Ascending aorta (tissue), 2 donors: ENCODE data around the gene RHCE. TPM values are rescaled to one million over a fixed set of nuclear protein-coding genes. Genes with fewer than 3 reads are reported as not detected.
"Not testable (repeated sequence)": the region's sequence is repeated elsewhere in the genome, so short reads cannot be mapped to it uniquely, and the experiment has no call there.

ENCODE experiments used
- DNase-seq, 2 donors: peaks; one replicate each; pipeline ENCODE4 v3.0.0-alpha.2; 2019; ENCODE audit warnings: low spot score in 2 of 2
- H3K27ac ChIP-seq, 2 donors: fragments of 200-600 bp; sonication (generic); one replicate each; pipeline ENCODE4 v1.5.1; 2016 to 2017; ENCODE audit warnings: mild to moderate bottlenecking in 1 of 2
- H3K27me3 ChIP-seq: fragments of 200-600 bp; sonication (generic); one replicate; pipeline ENCODE4 v1.5.1; 2017
- H3K36me3 ChIP-seq, 2 donors: fragments of 200-600 bp; sonication (generic); one replicate each; pipeline ENCODE4 v1.5.1; 2016
- H3K4me1 ChIP-seq, 2 donors: fragments of 200-600 bp; sonication (generic); one replicate each; pipeline ENCODE4 v1.5.1; 2016 to 2017; ENCODE audit warnings: mild to moderate bottlenecking in 1 of 2
- H3K4me3 ChIP-seq, 2 donors: fragments of 200-600 bp; sonication (generic); one replicate each; pipeline ENCODE4 v1.5.1; 2016 to 2017; ENCODE audit warnings: mild to moderate bottlenecking in 1 of 2
- H3K9me3 ChIP-seq, 2 donors: fragments of 200-600 bp; sonication (generic); one replicate each; pipeline ENCODE4 v1.5.1; 2016
- intact Hi-C: fragments of 100-400 bp; cut with DNase I; formaldehyde crosslinking; loops from one replicate; pipeline ENCODE4 v1.15.1; 2023
- total RNA-seq: library from RNA; depleted of rRNA; stranded (reverse); fragments of >200 nt; gene quantifications from one replicate; pipeline ENCODE4 v1.1.0, GENCODE V29; 2016
- TF ChIP-seq, protein P1 (sequence below), 3 experiments: fragments of 200-600 bp in 2 of 3; fragments of 450-650 bp in 1 of 3; sonication (generic) in 2 of 3; IDR thresholded peaks; one replicate each; pipeline ENCODE4 v1.5.1; 2016 to 2019; ENCODE audit warnings: antibody characterized with exemption in 3 of 3, mild to moderate bottlenecking in 1 of 3, moderate library complexity in 1 of 3

Gene RHCE
- total RNA-seq, 1 donor from 2014 or later: not detected

DNA sequence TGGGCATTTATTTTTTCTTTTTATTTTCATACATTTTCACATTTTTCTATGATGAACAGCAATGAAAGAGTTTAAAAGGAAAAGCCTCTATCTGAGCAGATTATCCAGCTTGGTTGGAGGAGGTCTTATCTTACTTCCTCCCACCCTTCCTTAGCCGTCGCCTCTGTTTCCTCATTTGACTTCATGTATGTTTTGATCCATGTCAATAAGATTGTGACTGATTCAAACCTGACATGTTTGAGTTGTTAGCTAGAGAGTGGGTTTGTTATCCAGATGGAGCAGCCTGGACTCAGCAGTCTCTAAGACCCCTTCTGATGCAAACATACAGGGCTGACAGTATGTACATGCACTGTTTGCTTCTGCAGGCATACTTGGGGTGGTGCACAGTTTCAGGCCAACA, 41.2 kb upstream of the RHCE start:
- H3K27ac ChIP-seq: no peak overlapping the region
- H3K27me3 ChIP-seq: no peaks in the 10 kb centered on the region
- H3K9me3 ChIP-seq: no peaks in the 10 kb centered on the region
- intact Hi-C loops: no loop called here
- no peak for DNase-seq
- TF ChIP-seq, protein P1, sequence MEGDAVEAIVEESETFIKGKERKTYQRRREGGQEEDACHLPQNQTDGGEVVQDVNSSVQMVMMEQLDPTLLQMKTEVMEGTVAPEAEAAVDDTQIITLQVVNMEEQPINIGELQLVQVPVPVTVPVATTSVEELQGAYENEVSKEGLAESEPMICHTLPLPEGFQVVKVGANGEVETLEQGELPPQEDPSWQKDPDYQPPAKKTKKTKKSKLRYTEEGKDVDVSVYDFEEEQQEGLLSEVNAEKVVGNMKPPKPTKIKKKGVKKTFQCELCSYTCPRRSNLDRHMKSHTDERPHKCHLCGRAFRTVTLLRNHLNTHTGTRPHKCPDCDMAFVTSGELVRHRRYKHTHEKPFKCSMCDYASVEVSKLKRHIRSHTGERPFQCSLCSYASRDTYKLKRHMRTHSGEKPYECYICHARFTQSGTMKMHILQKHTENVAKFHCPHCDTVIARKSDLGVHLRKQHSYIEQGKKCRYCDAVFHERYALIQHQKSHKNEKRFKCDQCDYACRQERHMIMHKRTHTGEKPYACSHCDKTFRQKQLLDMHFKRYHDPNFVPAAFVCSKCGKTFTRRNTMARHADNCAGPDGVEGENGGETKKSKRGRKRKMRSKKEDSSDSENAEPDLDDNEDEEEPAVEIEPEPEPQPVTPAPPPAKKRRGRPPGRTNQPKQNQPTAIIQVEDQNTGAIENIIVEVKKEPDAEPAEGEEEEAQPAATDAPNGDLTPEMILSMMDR (IDR thresholded peaks at IDR 0.05): no peak
- peaks cover 0 to 12% of the 10 kb centered on the region in 2 donors for H3K4me1 ChIP-seq
- no peak overlapping the region for H3K4me3 ChIP-seq
- H3K36me3 ChIP-seq: peaks cover 8 to 13% of the 10 kb centered on the region in 2 donors

DNA sequence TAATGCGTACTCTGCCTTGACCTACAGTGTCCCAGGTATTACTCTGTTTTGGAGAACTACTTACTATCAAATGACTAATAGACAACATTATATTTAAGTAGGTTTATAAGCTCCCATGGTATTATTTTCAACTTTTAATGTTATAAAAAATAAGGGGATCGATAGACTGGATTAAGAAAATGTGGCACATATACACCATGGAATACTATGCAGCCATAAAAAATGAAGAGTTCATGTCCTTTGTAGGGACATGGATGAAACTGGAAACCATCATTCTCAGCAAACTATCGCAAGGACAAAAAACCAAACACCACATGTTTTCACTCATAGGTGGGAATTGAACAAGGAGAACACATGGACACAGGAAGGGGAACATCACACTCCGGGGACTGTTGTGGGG, 40.2 kb upstream of the RHCE start:
- H3K27ac ChIP-seq, H3K4me3 ChIP-seq, H3K27me3 ChIP-seq, DNase-seq, H3K9me3 ChIP-seq, intact Hi-C loops: not testable (repeated sequence)
- peaks cover 13 to 14% of the 10 kb centered on the region in 2 donors for H3K36me3 ChIP-seq
- peaks cover 0 to 12% of the 10 kb centered on the region in 2 donors for H3K4me1 ChIP-seq

DNA sequence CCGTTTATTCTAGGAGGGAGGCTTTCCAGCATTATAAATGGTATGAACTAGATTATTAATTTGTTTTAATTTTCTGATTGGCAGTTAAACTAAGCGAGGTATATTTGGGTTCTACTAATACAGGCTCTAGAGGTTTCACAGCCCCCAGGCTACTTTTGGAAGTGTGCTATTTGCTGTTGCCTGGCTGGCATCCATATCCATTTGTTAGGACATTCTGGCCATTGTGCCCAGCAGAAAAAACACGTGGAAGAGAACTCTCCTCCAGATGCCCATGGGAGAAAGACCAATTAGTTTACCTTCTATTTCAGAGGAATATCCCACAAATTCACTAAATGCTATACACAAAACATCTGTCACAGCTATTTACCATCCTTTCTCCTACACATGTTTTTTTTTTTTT, 39.4 kb upstream of the RHCE start:
- TF ChIP-seq, protein P1 (IDR thresholded peaks at IDR 0.05): no peak
- H3K27ac ChIP-seq: no peak overlapping the region
- H3K27me3 ChIP-seq: no peaks in the 10 kb centered on the region
- no peaks in the 10 kb centered on the region for H3K9me3 ChIP-seq
- peaks cover 13 to 18% of the 10 kb centered on the region in 2 donors for H3K36me3 ChIP-seq
- H3K4me3 ChIP-seq: no peak overlapping the region
- no peak for DNase-seq
- H3K4me1 ChIP-seq: peaks cover 0 to 12% of the 10 kb centered on the region in 2 donors
- intact Hi-C loops: no loop called here

DNA sequence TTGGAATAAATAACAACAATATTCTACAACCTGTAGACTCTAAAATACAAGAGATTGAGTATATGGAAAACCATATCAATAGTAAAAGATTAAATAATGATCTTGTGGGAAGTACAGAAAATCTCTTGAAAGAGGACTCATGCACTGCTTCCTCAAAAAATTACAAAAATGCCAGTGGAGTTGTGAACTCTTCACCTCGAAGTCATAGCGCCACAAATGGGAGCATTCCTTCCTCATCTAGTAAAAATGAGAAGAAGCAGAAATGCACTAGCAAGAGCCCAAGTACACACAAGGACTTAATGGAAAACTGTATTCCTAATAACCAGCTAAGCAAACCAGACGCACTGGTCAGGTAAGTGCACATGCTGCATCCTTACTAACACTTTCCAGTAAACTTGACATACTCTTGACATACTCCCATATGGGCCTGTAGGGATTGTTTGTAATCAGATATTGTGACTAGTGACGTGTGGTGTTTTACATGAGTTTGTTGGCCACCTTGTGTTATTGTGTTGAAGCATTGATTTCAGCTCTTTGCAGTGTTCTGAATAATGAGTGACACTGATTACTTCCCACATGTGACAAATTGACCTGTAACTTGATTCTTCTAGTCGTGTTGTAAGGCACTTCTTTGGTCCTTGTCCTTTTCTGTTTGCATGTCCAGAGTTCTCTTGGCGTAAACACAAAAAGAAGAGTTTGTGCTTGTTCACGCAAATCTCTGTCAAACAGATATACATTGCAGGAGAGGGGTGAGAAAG, 38.1 kb upstream of the RHCE start:
- H3K27me3 ChIP-seq: no peaks in the 10 kb centered on the region
- TF ChIP-seq, protein P1 (IDR thresholded peaks at IDR 0.05): no peak
- H3K9me3 ChIP-seq: no peaks in the 10 kb centered on the region
- H3K36me3 ChIP-seq: peaks cover 16 to 24% of the 10 kb centered on the region in 2 donors
- DNase-seq: no peak
- H3K27ac ChIP-seq: no peak overlapping the region
- H3K4me1 ChIP-seq: peaks cover 0 to 12% of the 10 kb centered on the region in 2 donors
- intact Hi-C loops: no loop called here
- H3K4me3 ChIP-seq: no peak overlapping the region

DNA sequence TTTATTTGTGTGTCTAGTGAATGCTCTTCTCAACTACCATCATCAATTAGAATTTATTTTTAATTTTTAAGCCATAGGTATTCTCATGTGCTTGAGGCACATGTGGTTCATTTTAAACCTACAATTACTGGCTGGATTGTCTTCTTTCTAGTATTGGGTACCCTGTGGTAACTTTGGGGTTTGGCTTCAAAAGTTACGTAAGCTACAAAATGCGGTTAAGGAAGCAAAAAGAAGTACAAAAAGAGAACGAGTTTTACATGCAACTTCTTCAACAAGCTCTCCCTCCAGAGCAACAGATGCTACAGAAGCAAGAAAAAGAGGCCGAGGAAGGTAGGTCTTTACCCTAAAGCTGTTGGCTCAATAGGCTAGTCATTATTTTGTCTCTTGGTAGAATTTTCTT, 35.9 kb upstream of the RHCE start:
- Histone ChIP-seq H3K4me3 (no peak overlapping the region), H3K9me3 (no peaks in the 10 kb centered on the region), H3K36me3 (peaks cover 17 to 27% of the 10 kb centered on the region in 2 donors), H3K4me1 (no peaks in the 10 kb centered on the region), H3K27me3 (no peaks in the 10 kb centered on the region), H3K27ac (no peak overlapping the region)
- intact Hi-C loops: no loop called here
- TF ChIP-seq, protein P1 (IDR thresholded peaks at IDR 0.05): no peak
- no peak for DNase-seq

DNA sequence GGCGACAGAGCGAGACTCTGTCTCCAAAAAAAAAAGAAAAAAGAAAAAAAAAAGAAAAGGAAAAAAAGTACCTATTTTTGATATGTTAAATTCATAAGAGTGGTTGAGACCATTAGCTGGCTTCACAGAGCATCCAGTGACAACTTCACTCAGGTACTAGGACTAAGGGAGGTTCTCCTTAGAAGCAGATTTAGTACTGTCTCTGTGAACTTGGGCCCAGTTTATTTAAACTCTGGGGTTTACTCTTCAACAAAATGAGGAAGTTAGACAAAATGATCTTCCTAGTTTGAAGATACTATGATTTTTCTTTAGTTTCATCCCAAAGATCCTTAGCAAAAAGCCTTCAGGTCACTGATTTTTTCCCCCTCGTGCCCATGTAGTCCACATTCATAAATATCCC, 31.3 kb upstream of the RHCE start:
- Histone ChIP-seq H3K36me3 (peaks cover 12 to 27% of the 10 kb centered on the region in 2 donors), H3K9me3 (no peaks in the 10 kb centered on the region), H3K4me3 (no peak overlapping the region), H3K27me3 (no peaks in the 10 kb centered on the region), H3K27ac (no peak overlapping the region), H3K4me1 (no peaks in the 10 kb centered on the region)
- no peak for DNase-seq
- intact Hi-C loops: no loop called here
- TF ChIP-seq, protein P1 (IDR thresholded peaks at IDR 0.05): no peak
